CD4-positive, alpha-beta T cell treated with Interleukin-6 at 100 ng/mL for 8 hours (primary cell): ENCODE results near the gene IER3.
"Not testable (repeated sequence)": the region's sequence is repeated elsewhere in the genome, so short reads cannot be mapped to it uniquely, and the experiment has no call there.

Source experiments
- DNase-seq: peaks from one replicate; pipeline ENCODE4 v3.0.0-alpha.2; 2020; ENCODE audit warnings: mixed read lengths, low spot score

The IER3 gene

GRCh38 chr6:30768634-30769087 is 24.3 kb upstream of the IER3 start:
- no peak for DNase-seq

- DNase-seq = no peak
Measured at GRCh38 chr6:30767944-30768301, 23.6 kb upstream of the IER3 start.

- no peak for DNase-seq
Measured at GRCh38 chr6:30767158-30767943, 23.0 kb upstream of the IER3 start.

- no peak for DNase-seq
Measured at GRCh38 chr6:30766461-30767157, 22.3 kb upstream of the IER3 start.

GRCh38 chr6:30765495-30765894 is 21.1 kb upstream of the IER3 start:
- not testable (repeated sequence) for DNase-seq

- not testable (repeated sequence) for DNase-seq
Measured at GRCh38 chr6:30764490-30765043, 20.2 kb upstream of the IER3 start.

- DNase-seq = no peak
Measured at GRCh38 chr6:30763618-30764489, 19.5 kb upstream of the IER3 start.

GRCh38 chr6:30763155-30763617 is 18.8 kb upstream of the IER3 start:
- DNase-seq = no peak

- DNase-seq = no peak
Measured at GRCh38 chr6:30761791-30762429, 17.6 kb upstream of the IER3 start.

GRCh38 chr6:30760549-30760948 is 16.2 kb upstream of the IER3 start:
- no peak for DNase-seq

GRCh38 chr6:30759575-30760239 is 15.4 kb upstream of the IER3 start:
- no peak for DNase-seq

GRCh38 chr6:30757261-30757904 is 13.0 kb upstream of the IER3 start:
- no peak for DNase-seq

- DNase-seq = not testable (repeated sequence)
Measured at GRCh38 chr6:30756405-30757003, 12.2 kb upstream of the IER3 start.

- no peak for DNase-seq
Measured at GRCh38 chr6:30754631-30755030, 10.3 kb upstream of the IER3 start.

GRCh38 chr6:30752157-30752927 is 8.0 kb upstream of the IER3 start:
- DNase-seq = no peak

- no peak for DNase-seq
Measured at GRCh38 chr6:30750379-30750668, 6.0 kb upstream of the IER3 start.

- DNase-seq = no peak
Measured at GRCh38 chr6:30749554-30750378, 5.4 kb upstream of the IER3 start.

- no peak for DNase-seq
Measured at GRCh38 chr6:30748851-30749540, 4.6 kb upstream of the IER3 start.
